MCF 10A (cell line): Measurements from ENCODE around the gene FBXO21. TPM values are rescaled to one million over a fixed set of nuclear protein-coding genes. Genes with fewer than 3 reads are reported as not detected.

ENCODE experiments used
- BruUV-seq: library from RNA; stranded (reverse); fragments of 400-500 nt; replicated peaks from 2 replicates; lab custom pipeline; 2021; lab: Mats Ljungman, UMichigan
- CTCF ChIA-PET: fragments of 300-600 bp; sonication (Branson Sonifier 250); formaldehyde crosslinking; extraction: SDS; loops from one replicate; lab custom pipeline; 2021; ENCODE audit warnings: antibody characterized with exemption, inconsistent platforms; lab: Yijun Ruan, JAX
- POLR2A ChIA-PET: fragments of 300-600, 350-650 bp; sonication (Branson Sonifier 250); formaldehyde crosslinking; extraction: SDS; loops from one replicate; lab custom pipeline; 2020; ENCODE audit warnings: antibody characterized with exemption, inconsistent platforms; lab: Yijun Ruan, JAX
- DNase-seq: peaks from one replicate; pipeline ENCODE4 v3.0.0-alpha.2; 2018; ENCODE audit not compliant: unreplicated experiment
- H3K27ac Mint-ChIP-seq: one replicate; pipeline ENCODE4 v1.8.0; 2022; ENCODE audit warnings: mild to moderate bottlenecking, low read depth, mixed read lengths; ENCODE audit not compliant: unreplicated experiment
- H3K27me3 Mint-ChIP-seq: one replicate; pipeline ENCODE4 v1.8.0; 2022; ENCODE audit warnings: mixed read lengths; ENCODE audit not compliant: insufficient read depth, unreplicated experiment
- H3K36me3 Mint-ChIP-seq: one replicate; pipeline ENCODE4 v1.8.0; 2022; ENCODE audit warnings: mild to moderate bottlenecking, moderate library complexity, mixed read lengths; ENCODE audit not compliant: insufficient read depth, unreplicated experiment
- H3K4me1 Mint-ChIP-seq: one replicate; pipeline ENCODE4 v1.8.0; 2022; ENCODE audit warnings: mixed read lengths; ENCODE audit not compliant: insufficient read depth, unreplicated experiment
- H3K4me3 Mint-ChIP-seq: one replicate; pipeline ENCODE4 v1.8.0; 2022; ENCODE audit warnings: mild to moderate bottlenecking, moderate library complexity, mixed read lengths; ENCODE audit not compliant: unreplicated experiment
- H3K9me3 Mint-ChIP-seq: one replicate; pipeline ENCODE4 v1.8.0; 2022; ENCODE audit warnings: mixed read lengths; ENCODE audit not compliant: unreplicated experiment
- CTCF ChIP-seq: fragments of 200-600 bp; IDR thresholded peaks from one replicate; pipeline ENCODE4 v1.8.0; 2022; ENCODE audit warnings: antibody characterized with exemption, mild to moderate bottlenecking; ENCODE audit not compliant: unreplicated experiment
- intact Hi-C: fragments of 100-400 bp; cut with micrococcal nuclease; formaldehyde crosslinking; loops from 2 replicates; pipeline ENCODE4 v1.14.1; 2022
- total RNA-seq: library from RNA; stranded (reverse); gene quantifications from 2 replicates; pipeline ENCODE4 v1.2.3, GENCODE V29; 2022

The FBXO21 gene
- total RNA-seq, 1 experiment from 2014 or later = 33.4 TPM

GRCh38 chr12:117231750-117232149, 41.5 kb upstream of the FBXO21 start:
- no peak overlapping the region for H3K27ac Mint-ChIP-seq
- H3K4me1 Mint-ChIP-seq = peaks cover 6% of the 10 kb centered on the region
- H3K36me3 Mint-ChIP-seq = no peaks in the 10 kb centered on the region
- BruUV-seq = no TSS peak
- DNase-seq = no peak
- TF ChIP-seq CTCF = no peak
- no peak overlapping the region for H3K4me3 Mint-ChIP-seq
- intact Hi-C loops = no loop called here
- ChIA-PET CTCF (interaction anchor here (0.6 to 4.7 kb wide), 12 partner anchors 19 to 625 kb away, joined by 3 to 28 read pairs (median 4); no protein-coding TSS in a partner anchor), POLR2A (no interaction called here)
- H3K9me3 Mint-ChIP-seq = no peaks in the 10 kb centered on the region
- peaks cover 7% of the 10 kb centered on the region for H3K27me3 Mint-ChIP-seq

GRCh38 chr12:117228239-117228638, 38.0 kb upstream of the FBXO21 start:
- Mint-ChIP-seq H3K4me1 (peaks cover 6% of the 10 kb centered on the region), H3K27ac (no peak overlapping the region), H3K27me3 (peaks cover 15% of the 10 kb centered on the region), H3K36me3 (no peaks in the 10 kb centered on the region), H3K9me3 (no peaks in the 10 kb centered on the region), H3K4me3 (no peak overlapping the region)
- ChIA-PET POLR2A (no interaction called here), CTCF (interaction anchor here (0.7 to 3.1 kb wide), 4 partner anchors 11 to 627 kb away, joined by 3 to 14 read pairs (median 3); no protein-coding TSS in a partner anchor)
- peak; percentile 54 for DNase-seq
- no peak for TF ChIP-seq CTCF
- intact Hi-C loops = no loop called here
- BruUV-seq = no TSS peak

- H3K9me3 Mint-ChIP-seq = no peaks in the 10 kb centered on the region
- BruUV-seq = no TSS peak
- H3K27ac Mint-ChIP-seq = no peak overlapping the region
- ChIA-PET CTCF (interaction anchor here (0.6 to 2.4 kb wide), 5 partner anchors 8 to 132 kb away, joined by 3 to 8 read pairs (median 5); no protein-coding TSS in a partner anchor), POLR2A (no interaction called here)
- no peak overlapping the region for H3K4me3 Mint-ChIP-seq
- H3K4me1 Mint-ChIP-seq = peaks cover 6% of the 10 kb centered on the region
- H3K27me3 Mint-ChIP-seq = peaks cover 15% of the 10 kb centered on the region
- no peaks in the 10 kb centered on the region for H3K36me3 Mint-ChIP-seq
- TF ChIP-seq CTCF = no peak
- intact Hi-C loops = no loop called here
- DNase-seq = no peak
Measured at GRCh38 chr12:117227000-117227653, 36.9 kb upstream of the FBXO21 start.

GRCh38 chr12:117226505-117226904, 36.2 kb upstream of the FBXO21 start:
- Mint-ChIP-seq H3K36me3 (no peaks in the 10 kb centered on the region), H3K9me3 (no peaks in the 10 kb centered on the region), H3K27ac (no peak overlapping the region), H3K4me1 (peaks cover 6% of the 10 kb centered on the region), H3K4me3 (no peak overlapping the region), H3K27me3 (peaks cover 15% of the 10 kb centered on the region)
- BruUV-seq = no TSS peak
- CTCF ChIA-PET = interaction anchor here (0.7 to 2.4 kb wide), 3 partner anchors 9 to 631 kb away, joined by 3 to 8 read pairs (median 3); no protein-coding TSS in a partner anchor
- POLR2A ChIA-PET = no interaction called here
- intact Hi-C loops = no loop called here
- no peak for DNase-seq
- no peak for TF ChIP-seq CTCF
